ENCODE results near the gene SEMA3C. TPM values are rescaled to one million over a fixed set of nuclear protein-coding genes. Genes with fewer than 3 reads are reported as not detected.

Gene SEMA3C
- total and polyA plus RNA-seq, 2 donors (not counting 3 experiments of a cell fraction or from before 2014, with no cell fraction given), result 0.01 to 0.09 TPM

GRCh38 chr7:80843018-80843677 lies 75.7 kb downstream of the SEMA3C start:
- TF ChIP-seq EZH2 (IDR thresholded peaks at IDR 0.05; ENCODE audit: borderline replicate concordance, low read depth, low read length, severe bottlenecking) (no peak), GATA2 (IDR thresholded peaks at IDR 0.05; ENCODE audit: insufficient read depth, insufficient read length, low read depth, low read length) (no peak), MAX (IDR thresholded peaks at IDR 0.05; ENCODE audit: insufficient read depth, insufficient read length) (no peak), CTCF (IDR thresholded peaks at IDR 0.05; ENCODE audit: extremely low read depth in 1 of 2, insufficient read depth in 1 of 2, low read depth in 1 of 2, low read length in 2 of 2) (no peak), POLR2A (IDR thresholded peaks at IDR 0.05; ENCODE audit: low read depth, low read length) (no peak), POLR2AphosphoS5 (IDR thresholded peaks at IDR 0.05; ENCODE audit: insufficient read depth, low read depth, low read length) (no peak), FOS (IDR thresholded peaks at IDR 0.05; ENCODE audit: borderline replicate concordance, insufficient read depth, low read length) (no peak), MYC (IDR thresholded peaks at IDR 0.05; ENCODE audit: low read depth, low read length) (no peak), JUN (IDR thresholded peaks at IDR 0.05; ENCODE audit: borderline replicate concordance, insufficient read depth, insufficient read length, low read depth) (no peak)
- no peak overlapping the region for H3K27ac ChIP-seq (ENCODE audit: insufficient read depth, low read depth, low read length)
- H3K36me3 ChIP-seq (ENCODE audit: control insufficient read depth in 2 of 2, extremely low read depth in 1 of 2, insufficient read depth in 2 of 2, low read length in 2 of 2), result no peaks in the 10 kb centered on the region
- no peaks in the 10 kb centered on the region for H3K9me1 ChIP-seq (replicated peaks; ENCODE audit: control insufficient read depth, extremely low read depth, insufficient read depth, low read length)
- H3K79me2 ChIP-seq (ENCODE audit: control insufficient read depth, insufficient read depth, low read length), result no peaks in the 10 kb centered on the region
- no peaks in the 10 kb centered on the region for H3K4me1 ChIP-seq (ENCODE audit: control insufficient read depth, extremely low read depth, insufficient read depth, low read length)
- H2AFZ ChIP-seq (ENCODE audit: low read depth, low read length), result no peak overlapping the region
- intact Hi-C loops (cut with micrococcal nuclease) (no loop called here), dilution Hi-C loops (cut with MboI; ENCODE audit: extremely low pct_ligation_motif_present, low sequenced_read_pairs) (no loop called here)
- BruUV-seq (replicated peaks), result no TSS peak
- H3K4me3 ChIP-seq (replicated peaks in 1 of 3; ENCODE audit: insufficient read depth in 1 of 3, low read depth in 1 of 3, low read length in 3 of 3), result no peak overlapping the region
- H3K9me3 ChIP-seq (replicated peaks; ENCODE audit: control insufficient read depth, insufficient read depth, low read length), result no peaks in the 10 kb centered on the region
- DNase-seq (ENCODE audit: low read depth, low spot score) (no peak), FAIRE-seq (no peak)
- no peak overlapping the region for H3K9ac ChIP-seq (replicated peaks; ENCODE audit: extremely low read depth, insufficient read depth, low read length)
- CTCF ChIA-PET, result no interaction called here
- H4K20me1 ChIP-seq (replicated peaks; ENCODE audit: control insufficient read depth, extremely low read depth, insufficient read depth, low read length), result no peaks in the 10 kb centered on the region
- H3K4me2 ChIP-seq (ENCODE audit: insufficient read depth, low read length), result no peak overlapping the region
- H3K27me3 ChIP-seq (ENCODE audit: control insufficient read depth in 2 of 2, insufficient read depth in 2 of 2, low read length in 2 of 2), result no peaks in the 10 kb centered on the region
- POLR2A ChIA-PET, result no interaction called here
